GM12891 (cell line): ENCODE measurements around the gene ATP5PO.

ENCODE experiments used
- PAX5 ChIP-seq: IDR thresholded peaks from 2 replicates; pipeline ENCODE4 v1.6.1; 2011; ENCODE audit warnings: low read length, moderate library complexity, mild to moderate bottlenecking; ENCODE audit not compliant: insufficient read depth, severe bottlenecking
- POLR2A ChIP-seq: IDR thresholded peaks from 2 replicates; pipeline ENCODE4 v1.6.1; 2011; ENCODE audit warnings: low read depth, low read length, control low read depth
- POLR2AphosphoS5 ChIP-seq: IDR thresholded peaks from 2 replicates; pipeline ENCODE4 v1.6.1; 2011; ENCODE audit warnings: low read depth, low read length, control low read depth
- POU2F2 ChIP-seq: IDR thresholded peaks from 2 replicates; pipeline ENCODE4 v1.6.1; 2011; ENCODE audit warnings: low read depth, mild to moderate bottlenecking, control low read depth, low read length, moderate library complexity
- TAF1 ChIP-seq: IDR thresholded peaks from 2 replicates; pipeline ENCODE4 v1.6.1; 2011; ENCODE audit warnings: low read depth, low read length, control low read depth

DNA sequence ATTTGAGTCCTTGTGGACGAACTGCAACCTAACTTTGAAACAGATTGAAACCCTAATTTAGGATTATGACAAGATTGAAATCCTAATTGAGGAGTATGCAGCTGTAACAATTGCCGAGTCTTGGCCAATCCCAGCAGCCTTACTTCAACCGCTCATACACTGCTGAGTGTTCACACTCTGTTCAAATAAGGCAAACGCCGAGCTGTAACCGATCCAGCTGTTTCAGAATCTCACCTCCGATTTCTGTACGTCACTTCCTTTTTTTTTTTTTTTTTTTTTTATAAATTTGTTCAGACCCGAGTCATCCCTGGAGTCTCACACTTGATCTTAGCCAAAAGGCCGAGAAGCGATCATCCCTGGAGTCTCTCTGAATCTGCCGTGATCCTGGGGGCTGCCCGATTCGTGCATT is 22.3 kb upstream of the ATP5PO start:
- no peak for TF ChIP-seq POLR2A
- TF ChIP-seq TAF1 = no peak
- no peak for TF ChIP-seq POU2F2
- TF ChIP-seq POLR2AphosphoS5 = no peak
- TF ChIP-seq PAX5 = no peak
